H1 (cell line): ENCODE results near the gene PNCK. TPM values are rescaled to one million over a fixed set of nuclear protein-coding genes. Genes with fewer than 3 reads are reported as not detected.
A peak's percentile ranks its signal among the peaks of the same experiment; 100 is the strongest.

Source experiments
- EP300 ChIP-seq, 2 experiments: IDR thresholded peaks; 1 replicate in 1 of 2; 2 replicates in 1 of 2; pipeline ENCODE4 v1.6.1; 2011 to 2012; ENCODE audit warnings: low read depth in 2 of 2, low read length in 2 of 2, mild to moderate bottlenecking in 2 of 2, borderline replicate concordance in 1 of 2, inconsistent platforms in 1 of 2, moderate library complexity in 1 of 2
- MAFK ChIP-seq: IDR thresholded peaks from 2 replicates; pipeline ENCODE4 v1.6.1; 2012; ENCODE audit warnings: low read depth, mild to moderate bottlenecking, improper control_type of control experiment, low read length
- POLR2AphosphoS5 ChIP-seq: IDR thresholded peaks from 2 replicates; pipeline ENCODE4 v1.6.1; 2011; ENCODE audit warnings: low read depth, low read length
- RAD21 ChIP-seq, 2 experiments: IDR thresholded peaks in 1 of 2; conservative IDR thresholded peaks in 1 of 2; 2 replicates each; pipeline ENCODE4 v1.6.1; 2011; ENCODE audit warnings: low read depth in 2 of 2, low read length in 2 of 2, improper control_type of control experiment in 1 of 2, inconsistent platforms in 1 of 2, mild to moderate bottlenecking in 1 of 2, moderate library complexity in 1 of 2
- RXRA ChIP-seq: IDR thresholded peaks from 2 replicates; pipeline ENCODE4 v1.6.1; 2011; ENCODE audit warnings: low read depth, mild to moderate bottlenecking, low read length, moderate library complexity; ENCODE audit not compliant: insufficient read depth
- SIX5 ChIP-seq: IDR thresholded peaks from 2 replicates; pipeline ENCODE4 v1.6.1; 2011; ENCODE audit warnings: mild to moderate bottlenecking, low read depth, low read length
- TBP ChIP-seq: IDR thresholded peaks from 2 replicates; pipeline ENCODE4 v1.6.1; 2011; ENCODE audit warnings: low read depth, low read length, improper control_type of control experiment
- polyA plus RNA-seq, 7 experiments: library from polyadenylated mRNA; depleted of rRNA in 3 of 7; stranded (reverse) in 5 of 7; unstranded in 2 of 7; fragments of >200 nt in 5 of 7; fragments of 200-250 nt in 2 of 7; gene quantifications; 1 replicate in 5 of 7; 2 replicates in 1 of 7; 4 replicates in 1 of 7; pipeline versions ENCODE4 v1.2.1 to v1.2.3, GENCODE V29; 2011 to 2013; ENCODE audit warnings: missing spikeins in 2 of 7, mixed read lengths in 2 of 7
- total RNA-seq: library from RNA; stranded (reverse); fragmentation: NEBNext Ultra II Directional; extraction: Animal tissue kit (Norgen Biotek cat#: 25700); gene quantifications from 2 replicates; pipeline ENCODE4 v1.2.1, GENCODE V29; 2021

Gene PNCK
- total and polyA plus RNA-seq, 2 of the 8 experiments (the other 6 are each of a cell fraction or from before 2014, with no cell fraction given), result 6.2 to 6.3 TPM

- no peak for TF ChIP-seq EP300 (IDR thresholded peaks at IDR 0.05; ENCODE audit: borderline replicate concordance in 1 of 2, low read depth in 2 of 2, low read length in 2 of 2)
- no peak for TF ChIP-seq SIX5
- no peak for TF ChIP-seq POLR2AphosphoS5
- peak; percentile 52 to 70 for TF ChIP-seq RAD21 (IDR thresholded peaks at IDR 0.05 in 1 of 2, conservative IDR thresholded peaks at IDR 0.05 in 1 of 2; ENCODE audit: low read depth in 2 of 2, low read length in 2 of 2)
- no peak for TF ChIP-seq RXRA
- no peak for TF ChIP-seq MAFK
- TF ChIP-seq TBP, result no peak
Measured at GRCh38 chrX:153708415-153708814, 34.8 kb upstream of the PNCK start (continued).
